DND-41 (cell line): ENCODE results near the gene PTPRN2.

ENCODE experiments used
- CTCF ChIP-seq: IDR thresholded peaks from 2 replicates; pipeline ENCODE4 v1.5.1; 2012; ENCODE audit warnings: borderline replicate concordance, low read length, moderate library complexity, mild to moderate bottlenecking; ENCODE audit not compliant: poor library complexity, severe bottlenecking; ENCODE audit errors: extremely low read depth
- EZH2 ChIP-seq: IDR thresholded peaks from 3 replicates; pipeline ENCODE4 v1.6.1; 2012; ENCODE audit warnings: borderline replicate concordance, low read depth, mild to moderate bottlenecking, moderate library complexity, low read length, inconsistent platforms; ENCODE audit not compliant: severe bottlenecking

GRCh38 chr7:158103378-158103777, 484.2 kb downstream of the PTPRN2 start:
- no peak for TF ChIP-seq CTCF
- no peak for TF ChIP-seq EZH2
